Measurements from ENCODE around the gene PTPRK. TPM values are rescaled to one million over a fixed set of nuclear protein-coding genes. Genes with fewer than 3 reads are reported as not detected.

The PTPRK gene
- total RNA-seq, 1 experiment from 2014 or later: 94.4 TPM

GRCh38 chr6:128512296-128512695 is 8.1 kb downstream of the PTPRK start:
- no peaks in the 10 kb centered on the region for H3K9me3 ChIP-seq
- H3K4me3 Mint-ChIP-seq (ENCODE audit: unreplicated experiment): no peak overlapping the region
- no peaks in the 10 kb centered on the region for H3K27me3 ChIP-seq (replicated peaks; ENCODE audit: control insufficient read depth, insufficient read depth, low read length)
- H3K36me3 Mint-ChIP-seq (ENCODE audit: insufficient read depth, unreplicated experiment): peaks cover 10% of the 10 kb centered on the region
- POLR2A ChIA-PET: no interaction called here
- H3K9me3 Mint-ChIP-seq (ENCODE audit: unreplicated experiment): no peaks in the 10 kb centered on the region
- H3K4me1 ChIP-seq: peaks cover 55% of the 10 kb centered on the region
- no peak for TF ChIP-seq CTCF (IDR thresholded peaks at IDR 0.05; ENCODE audit: insufficient read depth in 1 of 2, low read depth in 1 of 2, low read length in 1 of 2, severe bottlenecking in 1 of 2, unreplicated experiment in 1 of 2)
- intact Hi-C loops (cut with micrococcal nuclease; ENCODE audit: unreplicated experiment): loop anchor here (10.0 kb wide), 1 partner anchor 547 kb away; no protein-coding TSS in a partner anchor
- H3K4me3 ChIP-seq (ENCODE audit: low read depth, low read length): no peak overlapping the region
- H3K27me3 Mint-ChIP-seq (ENCODE audit: insufficient read depth, unreplicated experiment): no peaks in the 10 kb centered on the region
- H3K27ac Mint-ChIP-seq (ENCODE audit: unreplicated experiment): no peak overlapping the region
- no peak for DNase-seq
- H3K36me3 ChIP-seq (ENCODE audit: control insufficient read depth, insufficient read depth, low read length): no peaks in the 10 kb centered on the region
- CTCF ChIA-PET: no interaction called here
- peaks cover 34% of the 10 kb centered on the region for H3K4me1 Mint-ChIP-seq (ENCODE audit: low read depth, unreplicated experiment)
- no TSS peak for BruUV-seq (replicated peaks)

- no TSS peak for BruUV-seq (replicated peaks)
- Histone ChIP-seq H3K4me1 (peaks cover 57% of the 10 kb centered on the region), H3K4me3 (ENCODE audit: low read depth, low read length) (no peak overlapping the region), H3K36me3 (ENCODE audit: control insufficient read depth, insufficient read depth, low read length) (no peaks in the 10 kb centered on the region), H3K27me3 (replicated peaks; ENCODE audit: control insufficient read depth, insufficient read depth, low read length) (no peaks in the 10 kb centered on the region), H3K9me3 (no peaks in the 10 kb centered on the region)
- H3K27me3 Mint-ChIP-seq (ENCODE audit: insufficient read depth, unreplicated experiment): no peaks in the 10 kb centered on the region
- CTCF ChIA-PET: no interaction called here
- intact Hi-C loops (cut with micrococcal nuclease; ENCODE audit: unreplicated experiment): loop anchor here (10.0 kb wide), 1 partner anchor 547 kb away; no protein-coding TSS in a partner anchor
- H3K9me3 Mint-ChIP-seq (ENCODE audit: unreplicated experiment): no peaks in the 10 kb centered on the region
- DNase-seq: no peak
- no peak overlapping the region for H3K4me3 Mint-ChIP-seq (ENCODE audit: unreplicated experiment)
- peaks cover 34% of the 10 kb centered on the region for H3K4me1 Mint-ChIP-seq (ENCODE audit: low read depth, unreplicated experiment)
- no peak for TF ChIP-seq CTCF (IDR thresholded peaks at IDR 0.05; ENCODE audit: insufficient read depth in 1 of 2, low read depth in 1 of 2, low read length in 1 of 2, severe bottlenecking in 1 of 2, unreplicated experiment in 1 of 2)
- H3K36me3 Mint-ChIP-seq (ENCODE audit: insufficient read depth, unreplicated experiment): peaks cover 13% of the 10 kb centered on the region
- H3K27ac Mint-ChIP-seq (ENCODE audit: unreplicated experiment): no peak overlapping the region
- POLR2A ChIA-PET: no interaction called here
These were observed 8.9 kb downstream of the PTPRK start for GRCh38 chr6:128511506-128511905.

- Histone ChIP-seq H3K4me1 (peaks cover 70% of the 10 kb centered on the region), H3K27me3 (replicated peaks; ENCODE audit: control insufficient read depth, insufficient read depth, low read length) (no peaks in the 10 kb centered on the region), H3K36me3 (ENCODE audit: control insufficient read depth, insufficient read depth, low read length) (no peaks in the 10 kb centered on the region), H3K9me3 (no peaks in the 10 kb centered on the region), H3K4me3 (ENCODE audit: low read depth, low read length) (no peak overlapping the region)
- Mint-ChIP-seq H3K4me3 (ENCODE audit: unreplicated experiment) (no peak overlapping the region), H3K4me1 (ENCODE audit: low read depth, unreplicated experiment) (peaks cover 24% of the 10 kb centered on the region), H3K36me3 (ENCODE audit: insufficient read depth, unreplicated experiment) (peaks cover 8% of the 10 kb centered on the region), H3K27ac (ENCODE audit: unreplicated experiment) (peak overlapping the region; percentile 69), H3K27me3 (ENCODE audit: insufficient read depth, unreplicated experiment) (no peaks in the 10 kb centered on the region), H3K9me3 (ENCODE audit: unreplicated experiment) (no peaks in the 10 kb centered on the region)
- no peak for TF ChIP-seq CTCF (IDR thresholded peaks at IDR 0.05; ENCODE audit: insufficient read depth in 1 of 2, low read depth in 1 of 2, low read length in 1 of 2, severe bottlenecking in 1 of 2, unreplicated experiment in 1 of 2)
- BruUV-seq (replicated peaks): no TSS peak
- no peak for DNase-seq
- intact Hi-C loops (cut with micrococcal nuclease; ENCODE audit: unreplicated experiment): loop anchor here (10.0 kb wide), 1 partner anchor 545 kb away; no protein-coding TSS in a partner anchor
- ChIA-PET CTCF (no interaction called here), POLR2A (no interaction called here)
These were observed 10.7 kb downstream of the PTPRK start for GRCh38 chr6:128509709-128510108.

Measured in Caco-2 (cell line).